Hematopoietic multipotent progenitor cell treated with erythropoietin and hydrocortisone succinate and interleukin-3 and kit ligand, for 17 days (in vitro differentiated cells): ENCODE results near the gene RWDD1.

Experiments used
- DNase-seq: peaks from one replicate; pipeline ENCODE4 v3.0.0-alpha.2; 2015; ENCODE audit warnings: low spot score

RWDD1 gene

GRCh38 chr6:116570856-116571682, at the start of gene RWDD1:
TSS of gene RWDD1 (plus strand) at chr6:116571504. CDS start at chr6:116571583, 79 bp downstream.
- peak; percentile 97 for DNase-seq

- no peak for DNase-seq
Measured at GRCh38 chr6:116522896-116523295, 48.4 kb upstream of the RWDD1 start.

GRCh38 chr6:116524236-116524635, 47.1 kb upstream of the RWDD1 start:
- DNase-seq = no peak

GRCh38 chr6:116528133-116528532, 43.2 kb upstream of the RWDD1 start:
- no peak for DNase-seq

- DNase-seq = no peak
Measured at GRCh38 chr6:116528780-116529179, 42.5 kb upstream of the RWDD1 start.

- DNase-seq = no peak
Measured at GRCh38 chr6:116529466-116530290, 41.6 kb upstream of the RWDD1 start.

- DNase-seq = no peak
Measured at GRCh38 chr6:116530436-116530835, 40.9 kb upstream of the RWDD1 start.

- peak; percentile 61 for DNase-seq
Measured at GRCh38 chr6:116531675-116532570, 39.4 kb upstream of the RWDD1 start.

GRCh38 chr6:116533233-116533957, 37.9 kb upstream of the RWDD1 start:
- DNase-seq = no peak

- no peak for DNase-seq
Measured at GRCh38 chr6:116535109-116535508, 36.2 kb upstream of the RWDD1 start.

GRCh38 chr6:116536216-116536621, 35.1 kb upstream of the RWDD1 start:
- peak; percentile 71 for DNase-seq

- no peak for DNase-seq
Measured at GRCh38 chr6:116542426-116542825, 28.9 kb upstream of the RWDD1 start.

- no peak for DNase-seq
Measured at GRCh38 chr6:116543149-116543548, 28.2 kb upstream of the RWDD1 start.

- DNase-seq = no peak
Measured at GRCh38 chr6:116545651-116546050, 25.7 kb upstream of the RWDD1 start, which contains the start of gene TRAPPC3L. TSS of gene TRAPPC3L (minus strand) at chr6:116545684. CDS start at chr6:116545514, 170 bp downstream.

GRCh38 chr6:116547358-116547757, 23.9 kb upstream of the RWDD1 start:
- no peak for DNase-seq

GRCh38 chr6:116550796-116551195, 20.5 kb upstream of the RWDD1 start:
- no peak for DNase-seq

- DNase-seq = no peak
Measured at GRCh38 chr6:116553451-116553850, 17.9 kb upstream of the RWDD1 start, which contains the start of gene CALHM4. TSS of gene CALHM4 (plus strand) at chr6:116553751. CDS start at chr6:116553794, 43 bp downstream.

GRCh38 chr6:116556065-116556464, 15.2 kb upstream of the RWDD1 start:
- DNase-seq = no peak

- no peak for DNase-seq
Measured at GRCh38 chr6:116556814-116557415, 14.4 kb upstream of the RWDD1 start.

GRCh38 chr6:116557893-116558292, 13.4 kb upstream of the RWDD1 start:
- no peak for DNase-seq

GRCh38 chr6:116560130-116560529, 11.2 kb upstream of the RWDD1 start:
- no peak for DNase-seq
